HTR-8/SVneo (cell line): Measurements from ENCODE around the gene TM9SF4.

ENCODE experiments used
- DNase-seq: peaks from one replicate; pipeline ENCODE4 v3.0.0; 2011; ENCODE audit warnings: low spot score, mixed read lengths; ENCODE audit not compliant: insufficient read length
- FAIRE-seq: peaks from 2 replicates; lab custom pipeline; 2011; peaks lifted over from hg19 to GRCh38; lab: Jason Lieb, UNC

The TM9SF4 gene

DNA sequence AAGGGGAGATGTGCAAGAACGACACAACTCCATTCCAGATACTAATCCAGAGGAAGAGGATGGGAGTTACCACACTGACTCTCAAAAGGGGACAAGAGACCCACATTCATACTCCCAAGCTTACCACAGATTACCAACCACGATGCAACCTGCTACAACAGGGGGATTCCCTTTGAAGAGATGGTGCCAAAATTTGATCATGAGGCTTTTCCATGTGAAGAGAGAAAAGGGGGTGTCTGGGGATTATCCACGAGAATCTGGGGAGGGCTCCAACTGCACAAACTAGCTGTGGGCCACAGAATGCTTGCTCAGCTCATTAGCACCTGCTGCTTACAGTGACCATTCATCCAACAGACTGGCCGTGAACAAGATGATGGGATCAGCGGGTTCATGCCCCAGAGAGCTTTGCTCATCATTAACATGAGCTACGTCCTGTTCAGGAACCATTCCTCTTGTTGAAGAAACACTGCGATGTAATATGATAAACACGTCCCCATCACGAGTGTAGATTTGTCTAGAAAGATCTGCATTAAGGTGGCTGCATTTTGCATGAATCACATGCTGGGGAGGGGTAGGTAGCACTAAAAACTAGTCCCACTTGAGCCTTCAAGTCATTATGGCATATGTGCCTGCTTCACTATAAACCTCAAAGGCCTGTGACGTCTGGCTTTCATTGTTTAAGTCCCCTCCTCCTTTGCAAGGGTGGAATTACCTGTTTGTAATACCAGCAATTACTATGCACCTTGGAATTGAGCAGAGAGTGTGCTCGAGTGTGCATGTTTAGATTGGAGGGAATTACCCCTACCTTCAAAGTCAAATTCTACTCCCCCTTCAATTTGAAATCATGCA lies 94.1 kb downstream of the TM9SF4 start:
- DNase-seq (no peak), FAIRE-seq (no peak)

DNA sequence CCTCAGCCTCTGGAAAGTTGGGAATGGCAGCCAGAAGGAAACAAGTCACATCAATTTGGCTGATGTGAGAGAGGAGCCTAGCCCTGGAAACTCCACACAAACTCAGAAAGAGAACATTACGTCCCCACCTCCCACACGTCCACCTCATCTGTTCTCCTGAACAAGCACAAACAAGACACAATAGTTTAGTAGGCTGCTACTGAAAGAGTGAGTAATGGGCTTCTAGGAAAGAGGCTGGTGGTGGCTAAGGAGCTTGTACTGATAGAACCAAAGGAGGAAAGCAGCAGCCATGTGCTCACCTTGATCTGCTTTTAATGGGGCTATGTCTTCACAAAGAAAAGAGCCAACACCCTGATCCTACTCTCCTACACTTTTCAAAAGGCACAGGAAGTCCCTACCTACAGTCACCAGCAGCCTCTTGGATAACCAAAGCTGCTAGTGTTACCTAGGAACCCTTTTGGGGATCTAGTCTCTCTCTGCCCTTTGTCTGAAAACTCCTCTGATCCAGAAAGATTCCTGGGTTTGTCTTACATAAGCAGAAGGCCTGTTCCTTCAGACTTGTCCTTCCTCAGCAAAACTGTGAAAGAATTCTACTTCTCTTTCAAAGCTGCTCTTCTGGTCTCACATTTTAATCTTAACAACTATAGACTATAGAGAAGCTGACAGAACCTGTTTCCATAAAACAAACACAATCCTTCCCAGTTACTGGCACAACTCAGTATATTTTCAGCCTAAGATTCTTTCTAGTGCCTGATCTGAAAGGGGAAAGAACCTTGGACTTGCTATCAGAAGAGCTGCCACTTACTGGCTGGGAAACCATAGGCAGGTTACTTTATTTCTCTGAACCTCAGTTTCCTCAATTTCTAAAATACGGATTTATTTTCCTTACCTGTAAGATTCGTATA lies 94.9 kb downstream of the TM9SF4 start:
- FAIRE-seq (no peak), DNase-seq (no peak)

DNA sequence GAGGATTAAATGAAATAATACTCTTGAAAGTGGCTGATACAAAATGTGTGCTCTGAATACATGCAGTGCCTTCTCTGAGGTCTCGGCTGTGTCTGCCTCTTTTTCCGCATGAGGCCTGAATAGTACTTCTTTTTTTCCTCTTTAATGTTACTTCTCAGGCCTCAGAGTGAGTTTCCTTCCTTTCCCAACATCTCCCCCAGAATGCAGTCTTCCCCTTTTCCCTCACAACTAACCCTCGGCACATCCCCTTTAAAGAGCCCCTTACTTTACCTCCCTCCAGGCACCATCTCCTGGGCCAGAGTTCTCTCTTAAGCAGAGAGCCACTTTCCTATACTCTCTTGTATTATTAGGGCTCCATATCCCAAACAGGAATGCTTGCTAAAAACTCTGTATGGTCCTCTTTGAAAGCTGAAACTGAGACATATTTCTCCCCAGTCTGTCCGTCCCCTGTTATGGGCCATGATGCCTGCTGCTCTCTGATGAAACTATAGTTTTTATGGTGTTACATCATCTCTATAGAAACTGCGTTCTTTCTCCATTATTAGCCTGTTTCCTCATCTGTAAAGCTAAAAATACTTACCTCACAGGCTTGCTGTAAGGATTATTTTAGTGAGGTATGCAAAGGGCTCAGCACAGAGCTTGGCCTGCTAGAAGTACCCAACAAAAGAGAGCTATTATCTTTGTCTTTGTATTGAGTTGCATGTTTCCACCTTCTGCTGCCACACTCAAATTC lies 95.8 kb downstream of the TM9SF4 start:
- no peak for DNase-seq

DNA sequence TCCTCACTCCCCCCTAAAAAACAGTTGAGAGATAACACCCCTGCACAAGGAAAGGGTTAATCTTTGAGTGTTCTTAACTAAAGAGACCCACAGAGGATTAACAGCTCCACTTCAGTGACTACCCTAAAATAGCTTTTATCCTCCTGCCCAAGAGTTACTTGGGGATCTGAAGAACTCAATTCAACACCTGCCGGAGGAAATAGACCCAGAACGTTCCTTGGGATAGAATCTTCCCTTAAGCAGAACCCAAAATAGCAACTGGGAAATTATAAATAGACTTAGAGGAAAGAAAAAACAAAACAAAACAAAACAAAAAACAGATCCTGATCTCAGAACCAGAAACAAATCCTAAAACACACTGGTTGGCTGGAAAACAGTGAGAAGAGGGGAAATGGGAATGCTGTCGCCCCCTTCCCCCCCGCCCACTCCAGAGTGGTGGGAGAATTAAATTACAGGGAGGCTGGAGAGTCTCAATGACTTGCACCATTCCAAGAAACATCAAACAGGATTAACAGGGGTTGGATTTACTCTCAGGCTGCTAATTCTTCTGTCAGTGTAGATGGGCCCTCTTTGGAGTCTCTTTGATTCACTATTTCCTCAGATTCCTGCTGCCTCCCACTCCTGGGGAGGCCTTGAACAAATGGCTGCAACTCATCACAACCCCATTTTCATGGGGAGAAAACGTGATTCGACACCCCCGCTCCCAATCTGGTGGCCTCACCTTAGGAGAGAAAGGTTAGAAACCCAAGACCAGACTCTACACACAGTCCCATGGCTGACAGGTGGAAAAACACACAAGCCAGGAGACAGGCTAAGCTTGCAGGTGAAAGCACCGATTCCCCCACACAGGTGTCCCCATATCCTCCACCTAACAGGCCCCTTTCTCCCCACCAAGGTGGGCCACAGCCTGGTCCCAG lies 96.6 kb downstream of the TM9SF4 start:
- FAIRE-seq (no peak), DNase-seq (no peak)

More for the DNA sequence above, 95.8 kb downstream of the TM9SF4 start:
- no peak for FAIRE-seq

DNA sequence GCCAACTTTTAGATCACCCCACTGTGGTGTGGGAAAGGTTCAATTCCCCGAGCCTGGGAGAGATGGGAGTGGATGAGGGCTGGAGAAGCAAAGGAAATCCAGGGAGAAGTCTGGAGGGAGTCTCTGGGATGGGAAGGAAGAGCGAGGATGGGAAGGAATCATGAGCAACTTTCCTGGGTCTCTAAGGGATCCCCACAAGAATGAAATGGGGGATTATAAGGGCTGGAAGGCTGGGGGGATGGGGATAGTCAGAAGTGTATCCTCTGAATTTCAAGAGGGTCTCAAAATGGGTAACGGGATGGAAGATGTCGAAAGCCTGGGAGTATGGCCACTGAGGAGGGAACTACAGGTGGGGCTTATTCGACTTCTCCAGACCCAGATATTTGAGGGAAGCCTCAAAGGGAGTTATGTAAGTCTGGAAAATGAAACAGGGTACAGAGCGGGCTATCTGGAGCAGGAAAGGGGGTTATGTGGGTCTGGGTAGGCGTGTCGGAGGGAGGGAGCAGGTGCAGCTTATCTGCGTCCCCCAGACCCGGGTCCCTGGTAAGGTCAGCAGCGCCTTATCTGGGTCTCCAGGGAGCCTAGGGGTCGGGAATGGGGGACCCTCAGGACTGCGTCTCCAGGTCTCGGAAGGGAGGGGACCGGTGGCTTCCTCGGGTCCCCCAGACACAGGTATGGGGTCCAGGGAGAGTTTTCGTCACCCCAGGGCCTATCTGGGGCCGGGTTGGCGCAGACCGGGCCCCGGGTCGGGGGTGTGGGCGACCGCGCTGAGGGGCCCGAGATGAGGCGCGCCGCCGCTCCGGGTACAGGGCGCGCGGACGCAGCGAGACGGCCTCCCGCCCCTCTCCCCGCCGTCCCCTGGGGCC lies 97.5 kb downstream of the TM9SF4 start:
- FAIRE-seq (no peak), DNase-seq (peak; percentile 21)

DNA sequence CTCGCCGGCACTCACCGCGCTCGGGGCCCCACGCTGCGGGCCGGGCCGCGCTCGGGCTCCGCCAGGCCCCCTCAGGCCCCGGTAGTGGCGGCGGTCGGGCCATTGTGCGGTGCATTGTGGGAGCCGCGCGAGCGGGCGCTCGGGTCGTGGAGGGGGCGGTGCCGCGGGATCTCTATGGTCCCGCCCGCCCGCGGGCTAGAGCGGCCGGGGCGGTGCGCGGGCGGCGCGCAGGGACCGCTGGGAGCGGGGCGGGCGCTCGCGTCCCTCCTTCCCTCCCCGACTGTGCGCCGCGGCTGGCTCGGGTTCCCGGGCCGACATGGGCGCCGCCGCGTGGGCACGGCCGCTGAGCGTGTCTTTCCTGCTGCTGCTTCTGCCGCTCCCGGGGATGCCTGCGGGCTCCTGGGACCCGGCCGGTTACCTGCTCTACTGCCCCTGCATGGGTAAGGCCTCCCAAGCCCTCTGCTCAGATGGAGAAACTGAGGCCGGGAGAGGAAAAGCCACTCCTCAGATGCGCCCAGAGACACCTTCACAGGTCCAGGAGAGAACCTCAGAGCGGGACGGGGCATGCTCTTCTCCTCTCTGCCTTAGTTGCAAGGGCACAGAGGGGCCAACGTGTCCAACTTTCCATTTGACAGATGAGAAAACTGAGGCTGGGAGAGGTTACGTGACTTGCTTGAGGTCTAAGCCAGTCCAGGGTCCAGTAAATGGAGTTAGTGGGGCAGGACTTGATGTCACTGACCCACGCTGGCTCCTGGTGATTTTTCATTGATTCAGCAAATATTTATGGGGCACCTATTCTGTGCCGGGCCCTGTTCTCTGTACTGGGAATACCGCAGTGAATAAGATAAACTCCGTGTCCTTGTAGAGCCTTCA lies 98.3 kb downstream of the TM9SF4 start, which contains the start of the genes PLAGL2 and POFUT1:
Gene PLAGL2, minus strand, starts transcription at position 118 of the 873 bp plus-strand sequence. CDS start 5,565 bp downstream, outside the sequence.
Gene POFUT1, plus strand, starts transcription at position 255 of the 873 bp plus-strand sequence. Its CDS starts 62 bp downstream, at position 317.
- DNase-seq: peak; percentile 96
- FAIRE-seq: no peak

DNA sequence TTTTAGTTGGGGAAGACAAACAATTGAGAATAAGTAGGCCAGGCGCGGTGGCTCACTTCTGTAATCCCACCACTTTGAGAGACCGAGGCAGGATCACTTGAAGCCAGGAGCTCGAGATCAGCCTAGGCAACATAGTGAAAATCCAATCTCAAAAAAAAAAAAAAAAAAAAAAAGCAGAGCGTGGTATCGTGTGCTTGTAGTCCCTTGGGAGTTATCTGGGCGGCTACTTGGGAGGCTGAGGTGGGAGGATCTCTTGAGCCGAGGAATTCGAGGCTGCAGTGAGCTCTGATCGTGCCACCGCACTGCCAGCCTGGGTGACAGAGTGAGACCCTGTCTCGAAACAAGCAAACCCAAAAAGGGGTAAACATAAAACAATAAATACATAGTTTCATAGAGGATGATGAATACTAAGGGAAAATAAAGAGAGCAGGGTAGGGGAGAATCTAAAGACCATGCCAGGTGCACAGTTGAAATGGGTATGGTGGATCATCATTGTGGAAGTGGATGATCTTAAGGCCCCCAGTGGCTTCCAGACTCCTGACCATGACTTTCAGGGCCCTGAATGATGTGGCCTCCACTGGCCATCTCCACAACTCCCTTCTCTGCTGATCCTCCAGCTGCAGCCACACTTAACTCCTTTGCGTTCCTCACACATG lies 99.1 kb downstream of the TM9SF4 start:
- no peak for FAIRE-seq
- DNase-seq: no peak

DNA sequence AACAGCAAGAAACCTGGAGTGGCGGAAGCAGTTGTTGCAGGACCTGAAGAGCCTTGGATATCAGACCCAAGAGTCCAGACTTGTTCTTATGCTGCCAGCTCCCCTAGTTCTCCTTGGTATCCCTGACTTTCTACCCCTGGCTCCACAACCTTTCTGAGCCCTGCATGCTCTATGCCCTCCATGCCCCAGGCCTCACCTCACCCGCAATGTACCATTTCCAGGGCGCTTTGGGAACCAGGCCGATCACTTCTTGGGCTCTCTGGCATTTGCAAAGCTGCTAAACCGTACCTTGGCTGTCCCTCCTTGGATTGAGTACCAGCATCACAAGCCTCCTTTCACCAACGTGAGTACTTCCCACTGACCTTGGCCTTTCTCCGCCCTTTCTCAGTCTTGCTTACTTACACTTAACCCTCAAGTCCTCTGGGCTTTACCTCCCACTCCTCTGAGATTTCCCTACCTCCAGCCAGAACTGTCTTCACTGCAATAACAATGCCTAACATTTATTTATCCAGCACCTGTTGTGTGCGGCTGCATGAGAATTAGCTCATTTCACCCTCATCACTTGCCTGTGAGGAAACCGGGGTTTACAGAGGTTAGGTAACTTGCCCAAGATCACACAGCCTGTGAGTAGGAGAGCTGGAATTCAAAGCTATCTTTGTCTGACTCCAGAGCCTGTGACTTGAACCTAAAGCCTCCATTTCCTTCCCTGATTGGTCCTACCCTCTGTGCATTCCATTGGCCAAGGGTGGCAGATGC lies 100.5 kb downstream of the TM9SF4 start:
- no peak for FAIRE-seq
- DNase-seq: no peak

DNA sequence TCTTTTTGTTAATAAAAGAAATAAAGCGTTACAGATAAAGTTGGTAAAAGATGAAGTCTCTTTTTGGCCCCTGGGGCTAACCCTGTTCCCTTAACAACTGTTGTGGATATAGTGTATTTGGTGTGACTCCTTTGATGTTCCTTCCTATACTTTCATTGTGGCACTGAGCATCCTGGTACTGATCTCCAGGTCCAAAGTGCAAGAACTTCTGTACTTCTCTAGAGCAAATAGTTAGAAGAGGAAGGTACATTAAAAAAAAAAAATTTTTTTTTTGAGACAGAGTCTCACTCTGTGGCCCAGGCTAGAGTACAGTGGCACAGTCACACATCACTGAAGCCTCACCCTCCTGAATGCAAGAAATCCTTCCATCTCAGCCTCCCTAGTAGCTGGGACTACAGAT lies 104.4 kb downstream of the TM9SF4 start:
- no peak for DNase-seq
- no peak for FAIRE-seq

DNA sequence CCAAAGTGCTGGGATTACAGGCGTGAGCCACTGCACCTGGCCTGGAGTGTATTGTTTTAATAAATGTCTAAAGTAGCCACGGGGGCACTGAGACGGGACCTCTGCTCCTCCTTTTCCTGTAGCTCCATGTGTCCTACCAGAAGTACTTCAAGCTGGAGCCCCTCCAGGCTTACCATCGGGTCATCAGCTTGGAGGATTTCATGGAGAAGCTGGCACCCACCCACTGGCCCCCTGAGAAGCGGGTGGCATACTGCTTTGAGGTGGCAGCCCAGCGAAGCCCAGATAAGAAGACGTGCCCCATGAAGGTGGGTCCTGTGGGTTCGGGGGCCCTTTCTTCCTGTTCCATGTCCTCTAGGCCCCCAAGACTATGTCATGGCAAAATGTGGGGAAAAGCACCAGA lies 105.6 kb downstream of the TM9SF4 start:
- DNase-seq (no peak), FAIRE-seq (no peak)

DNA sequence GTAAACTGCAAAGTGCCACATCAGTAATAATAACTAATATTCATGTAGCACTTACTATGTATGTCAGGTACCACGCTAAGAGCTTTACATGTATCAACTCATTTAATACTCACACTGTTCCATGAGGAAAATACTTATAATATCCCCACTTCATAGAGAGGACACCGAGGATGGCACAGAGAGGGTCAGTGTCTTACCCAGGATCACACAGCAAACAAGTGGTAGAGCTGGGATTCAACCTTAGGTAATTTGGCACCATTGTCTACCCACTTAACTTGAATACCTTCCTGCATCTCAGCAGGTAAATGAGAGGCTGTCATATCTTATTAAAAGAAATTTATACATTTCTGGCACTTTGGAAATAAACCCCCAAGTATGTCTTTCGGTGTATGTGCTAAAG lies 106.2 kb downstream of the TM9SF4 start:
- DNase-seq (no peak), FAIRE-seq (no peak)

DNA sequence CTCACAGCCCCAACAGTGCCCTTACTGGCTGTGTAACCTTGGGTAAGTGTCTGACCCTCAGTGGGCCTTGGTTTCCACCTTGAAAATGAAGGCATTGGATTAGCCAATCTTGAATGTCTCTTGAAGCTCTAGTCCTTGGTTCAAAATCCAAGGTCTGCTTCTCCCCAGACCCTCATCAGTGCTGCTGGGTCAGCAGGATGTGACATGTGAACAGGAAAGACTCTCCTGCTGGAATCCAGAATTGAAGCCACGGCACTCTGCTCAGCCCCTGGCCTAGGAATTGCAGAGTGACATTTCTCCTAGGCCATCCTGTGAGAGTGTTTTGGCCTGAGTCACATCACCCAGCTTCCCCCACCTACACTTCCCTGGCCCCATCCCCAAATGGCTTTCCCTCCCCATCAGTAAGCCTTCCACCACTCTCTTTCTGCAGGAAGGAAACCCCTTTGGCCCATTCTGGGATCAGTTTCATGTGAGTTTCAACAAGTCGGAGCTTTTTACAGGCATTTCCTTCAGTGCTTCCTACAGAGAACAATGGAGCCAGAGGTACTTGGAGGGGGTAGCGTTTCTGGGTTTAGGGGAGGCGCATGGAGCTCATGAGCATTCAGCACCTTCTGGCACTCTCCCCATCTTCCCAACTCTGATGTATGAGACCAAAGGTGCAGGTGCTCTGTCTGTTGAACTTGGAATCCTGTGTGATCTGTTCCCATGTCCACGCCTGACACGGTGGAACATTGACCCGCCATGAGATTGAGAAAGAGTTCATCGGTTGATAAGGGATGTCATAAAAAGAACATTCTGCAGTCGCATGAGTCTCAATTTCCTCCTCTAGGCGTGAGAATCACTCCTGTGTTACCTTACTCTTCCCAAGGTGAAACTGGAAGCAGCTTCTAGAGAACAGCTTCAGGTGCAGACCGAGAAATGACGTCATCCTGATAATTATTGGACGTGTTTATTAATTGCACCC lies 106.9 kb downstream of the TM9SF4 start:
- FAIRE-seq: no peak
- DNase-seq: no peak
